Smooth muscle cell (in vitro differentiated cells): ENCODE results near the gene CACNG4. TPM values are rescaled to one million over a fixed set of nuclear protein-coding genes. Genes with fewer than 3 reads are reported as not detected.

ENCODE experiments used
- DNase-seq: peaks from one replicate; lab custom pipeline; 2025; ENCODE audit not compliant: unreplicated experiment; lab: John Stamatoyannopoulos, UW
- H2AFZ ChIP-seq: fragments of 200-600 bp; sonication (generic); 2 replicates; pipeline ENCODE4 v1.6.0; 2016; ENCODE audit warnings: antibody characterized with exemption, low read depth, mild to moderate bottlenecking
- H3F3A ChIP-seq: fragments of 200-600 bp; sonication (generic); 2 replicates; pipeline ENCODE4 v1.6.0; 2017; ENCODE audit warnings: antibody characterized with exemption, low read depth
- H3K27ac ChIP-seq: fragments of 200-600 bp; sonication (generic); 2 replicates; pipeline ENCODE4 v1.5.1; 2016; ENCODE audit warnings: low read depth, mild to moderate bottlenecking
- H3K27me3 ChIP-seq: fragments of 200-600 bp; sonication (generic); 2 replicates; pipeline ENCODE4 v1.6.1; 2016; ENCODE audit warnings: low read depth, mild to moderate bottlenecking
- H3K36me3 ChIP-seq: fragments of 200-600 bp; sonication (generic); 2 replicates; pipeline ENCODE4 v1.5.1; 2016; ENCODE audit warnings: low read depth
- H3K4me1 ChIP-seq: fragments of 200-600 bp; sonication (generic); 2 replicates; pipeline ENCODE4 v1.5.1; 2016; ENCODE audit warnings: low read depth
- H3K4me2 ChIP-seq: fragments of 200-600 bp; sonication (generic); 2 replicates; pipeline ENCODE4 v1.6.0; 2016; ENCODE audit warnings: mild to moderate bottlenecking
- H3K4me3 ChIP-seq: fragments of 200-600 bp; sonication (generic); 2 replicates; pipeline ENCODE4 v1.5.1; 2016; ENCODE audit warnings: mild to moderate bottlenecking
- H3K79me2 ChIP-seq: fragments of 200-600 bp; sonication (generic); 2 replicates; pipeline ENCODE4 v1.6.0; 2016; ENCODE audit warnings: low read depth, mild to moderate bottlenecking
- H3K9ac ChIP-seq: fragments of 200-600 bp; sonication (generic); 2 replicates; pipeline ENCODE4 v1.6.0; 2016; ENCODE audit warnings: low read depth
- H3K9me3 ChIP-seq: fragments of 200-600 bp; sonication (generic); replicated peaks from 2 replicates; pipeline ENCODE4 v1.5.1; 2016; ENCODE audit warnings: low read depth
- H4K20me1 ChIP-seq: fragments of 200-600 bp; sonication (generic); 2 replicates; pipeline ENCODE4 v1.6.0; 2016; ENCODE audit warnings: low read depth
- CTCF ChIP-seq: fragments of 200-600 bp; sonication (generic); IDR thresholded peaks from 2 replicates; pipeline ENCODE4 v1.5.1; 2017; ENCODE audit warnings: borderline replicate concordance, mild to moderate bottlenecking, antibody characterized with exemption; ENCODE audit not compliant: insufficient read depth, poor library complexity, severe bottlenecking
- WGBS: methylation state at CpG from one replicate; pipeline ENCODE4 v1.1.7; 2016; ENCODE audit warnings: low lambda C conversion rate; 5-methylcytosine and 5-hydroxymethylcytosine counted together
- polyA plus RNA-seq: library from polyadenylated mRNA; unstranded; fragments of >200 nt; fragmentation: Nextera tagmentation; extraction: Ambion mirVana; gene quantifications from 2 replicates; pipeline ENCODE4 v1.2.1, GENCODE V29; 2016
- total RNA-seq: library from RNA; depleted of rRNA; stranded (reverse); fragments of >200 nt; gene quantifications from 2 replicates; pipeline ENCODE4 v1.2.3, GENCODE V29; 2014

The CACNG4 gene
- total and polyA plus RNA-seq, 2 experiments from 2014 or later = 1.4 to 6.5 TPM

GRCh38 chr17:67015001-67015400 lies 50.5 kb downstream of the CACNG4 start:
- no peak for TF ChIP-seq CTCF
- Histone ChIP-seq H3K9me3 (no peaks in the 10 kb centered on the region), H3K9ac (no peak overlapping the region), H3K4me3 (no peak overlapping the region), H2AFZ (no peak overlapping the region), H3F3A (no peaks in the 10 kb centered on the region), H3K27me3 (no peaks in the 10 kb centered on the region), H3K4me1 (no peaks in the 10 kb centered on the region), H3K36me3 (no peaks in the 10 kb centered on the region), H3K4me2 (no peak overlapping the region), H4K20me1 (no peaks in the 10 kb centered on the region), H3K27ac (no peak overlapping the region), H3K79me2 (no peaks in the 10 kb centered on the region)
- 94% methylated on average over 11 of the region's 11 CpGs for WGBS
- no peak for DNase-seq

- H3K9me3 ChIP-seq = no peaks in the 10 kb centered on the region
- no peaks in the 10 kb centered on the region for H3K27me3 ChIP-seq
- H3K4me3 ChIP-seq = no peak overlapping the region
- no peaks in the 10 kb centered on the region for H4K20me1 ChIP-seq
- no peak overlapping the region for H2AFZ ChIP-seq
- H3K4me2 ChIP-seq = no peak overlapping the region
- no peaks in the 10 kb centered on the region for H3K36me3 ChIP-seq
- H3F3A ChIP-seq = no peaks in the 10 kb centered on the region
- H3K4me1 ChIP-seq = no peaks in the 10 kb centered on the region
- no peak for TF ChIP-seq CTCF
- H3K9ac ChIP-seq = no peak overlapping the region
- H3K79me2 ChIP-seq = no peaks in the 10 kb centered on the region
- no peak overlapping the region for H3K27ac ChIP-seq
- 89% methylated on average over 17 of the region's 17 CpGs for WGBS
- DNase-seq = no peak
These were observed 51.7 kb downstream of the CACNG4 start for GRCh38 chr17:67016039-67016762.

- Histone ChIP-seq H2AFZ (no peak overlapping the region), H3F3A (no peaks in the 10 kb centered on the region), H3K36me3 (no peaks in the 10 kb centered on the region), H3K4me1 (no peaks in the 10 kb centered on the region), H3K4me3 (no peak overlapping the region), H3K27me3 (no peaks in the 10 kb centered on the region), H3K79me2 (no peaks in the 10 kb centered on the region), H3K4me2 (no peak overlapping the region), H3K9ac (no peak overlapping the region), H4K20me1 (no peaks in the 10 kb centered on the region), H3K27ac (no peak overlapping the region), H3K9me3 (no peaks in the 10 kb centered on the region)
- 92% methylated on average over 14 of the region's 14 CpGs for WGBS
- TF ChIP-seq CTCF = no peak
- DNase-seq = no peak
These were observed 53.4 kb downstream of the CACNG4 start for GRCh38 chr17:67017910-67018309.
